IMR-90 (cell line): ENCODE measurements around the gene ZDHHC18. TPM values are rescaled to one million over a fixed set of nuclear protein-coding genes. Genes with fewer than 3 reads are reported as not detected.
A peak's percentile ranks its signal among the peaks of the same experiment; 100 is the strongest.

ENCODE experiments used
- ATAC-seq: fragments of 200-7000 bp; cut with Tn5 transposase; 2 replicates; pipeline ENCODE4 v1.9.1; 2020; ENCODE audit warnings: low read depth, mild to moderate bottlenecking, moderate library complexity
- BruUV-seq: library from RNA; stranded (reverse); fragments of 400-500 nt; replicated peaks from 2 replicates; lab custom pipeline; 2021; lab: Mats Ljungman, UMichigan
- CTCF ChIA-PET: fragments of 300-600 bp; formaldehyde crosslinking; extraction: SDS; loops from one replicate; lab custom pipeline; 2021; ENCODE audit warnings: antibody characterized with exemption; lab: Yijun Ruan, JAX
- POLR2A ChIA-PET: fragments of 300-600 bp; sonication (Branson Sonifier 250); formaldehyde crosslinking; loops from one replicate; lab custom pipeline; 2022; ENCODE audit warnings: antibody characterized with exemption; ENCODE audit not compliant: unreplicated experiment; lab: Charles Lee
- DNase-seq: peaks from one replicate; pipeline ENCODE4 v3.0.0; 2013
- H2AFZ ChIP-seq: replicated peaks from 2 replicates; pipeline ENCODE3; 2013; ENCODE audit warnings: low read length, mild to moderate bottlenecking; ENCODE audit not compliant: poor library complexity
- H2AK5ac ChIP-seq: 2 replicates; pipeline ENCODE4 v1.6.1; 2013; ENCODE audit warnings: low read depth, low read length, inconsistent platforms
- H2AK9ac ChIP-seq: replicated peaks from 2 replicates; pipeline ENCODE3; 2013; ENCODE audit warnings: mild to moderate bottlenecking, low read depth, low read length, moderate library complexity; ENCODE audit not compliant: poor library complexity
- H2BK120ac ChIP-seq: 2 replicates; pipeline ENCODE4 v1.6.1; 2013; ENCODE audit warnings: low read depth, low read length, inconsistent platforms
- H2BK15ac ChIP-seq: 3 replicates; pipeline ENCODE4 v1.6.1; 2013; ENCODE audit warnings: low read depth, low read length, inconsistent platforms
- H2BK20ac ChIP-seq: 2 replicates; pipeline ENCODE4 v1.6.1; 2013; ENCODE audit warnings: low read depth, mild to moderate bottlenecking, inconsistent platforms, low read length, moderate library complexity
- H2BK5ac ChIP-seq: 2 replicates; pipeline ENCODE4 v1.6.1; 2013; ENCODE audit warnings: mild to moderate bottlenecking, low read depth, low read length, inconsistent platforms; ENCODE audit not compliant: poor library complexity, severe bottlenecking
- H3K14ac ChIP-seq: replicated peaks from 2 replicates; pipeline ENCODE4 v1.6.1; 2013; ENCODE audit warnings: low read depth, low read length, inconsistent platforms
- H3K18ac ChIP-seq: 2 replicates; pipeline ENCODE4 v1.6.1; 2013; ENCODE audit warnings: low read depth, low read length, control low read depth
- H3K23ac ChIP-seq: 2 replicates; pipeline ENCODE4 v1.6.1; 2013; ENCODE audit warnings: low read depth, low read length, inconsistent platforms
- H3K27ac ChIP-seq: 2 replicates; pipeline ENCODE4 v1.5.1; 2013; ENCODE audit warnings: mild to moderate bottlenecking, control low read depth, low read length; ENCODE audit not compliant: insufficient read depth
- H3K27me3 ChIP-seq: 2 replicates; pipeline ENCODE4 v1.6.1; 2013; ENCODE audit warnings: low read length; ENCODE audit not compliant: control insufficient read depth, insufficient read depth
- H3K36me3 ChIP-seq: 2 replicates; pipeline ENCODE4 v1.6.1; 2013; ENCODE audit warnings: low read length, mixed read lengths; ENCODE audit not compliant: control insufficient read depth, insufficient read depth
- H3K4ac ChIP-seq: 2 replicates; pipeline ENCODE4 v1.6.1; 2013; ENCODE audit warnings: low read depth, low read length, inconsistent platforms
- H3K4me1 ChIP-seq: 2 replicates; pipeline ENCODE4 v1.6.1; 2013; ENCODE audit warnings: low read length, mixed read lengths; ENCODE audit not compliant: control insufficient read depth, insufficient read depth
- H3K4me2 ChIP-seq: 2 replicates; pipeline ENCODE4 v1.6.1; 2013; ENCODE audit warnings: low read depth, mild to moderate bottlenecking, control low read depth, low read length, moderate library complexity
- H3K4me3 ChIP-seq: 2 replicates; pipeline ENCODE4 v1.5.1; 2013; ENCODE audit warnings: low read depth, mild to moderate bottlenecking, control low read depth, low read length, moderate library complexity; ENCODE audit not compliant: insufficient read depth
- H3K56ac ChIP-seq: 2 replicates; pipeline ENCODE4 v1.6.1; 2013; ENCODE audit warnings: low read length, inconsistent platforms; ENCODE audit not compliant: insufficient read depth; ENCODE audit errors: extremely low read depth
- H3K79me1 ChIP-seq, 2 experiments: 2 replicates each; pipeline ENCODE4 v1.6.1; 2013; ENCODE audit warnings: low read length in 2 of 2, inconsistent platforms in 1 of 2, low read depth in 1 of 2
- H3K9ac ChIP-seq: 2 replicates; pipeline ENCODE4 v1.6.1; 2013; ENCODE audit warnings: low read depth, low read length, control low read depth
- H3K9me1 ChIP-seq: 2 replicates; pipeline ENCODE4 v1.6.1; 2013; ENCODE audit warnings: low read length, inconsistent platforms; ENCODE audit not compliant: insufficient read depth
- H3K9me3 ChIP-seq: 2 replicates; pipeline ENCODE4 v1.6.1; 2013; ENCODE audit warnings: low read length; ENCODE audit not compliant: control insufficient read depth, insufficient read depth
- H4K20me1 ChIP-seq: 2 replicates; pipeline ENCODE4 v1.6.1; 2013; ENCODE audit warnings: low read length, inconsistent platforms; ENCODE audit not compliant: insufficient read depth
- H4K5ac ChIP-seq: 2 replicates; pipeline ENCODE4 v1.6.1; 2013; ENCODE audit warnings: mild to moderate bottlenecking, low read depth, low read length, control low read depth
- H4K8ac ChIP-seq, 2 experiments: 2 replicates each; pipeline ENCODE4 v1.6.1; 2013; ENCODE audit warnings: low read depth in 2 of 2, low read length in 2 of 2, control low read depth in 1 of 2, inconsistent platforms in 1 of 2
- H4K91ac ChIP-seq: 2 replicates; pipeline ENCODE4 v1.6.1; 2013; ENCODE audit warnings: low read depth, low read length, inconsistent platforms; ENCODE audit not compliant: insufficient read depth
- BHLHE40 ChIP-seq: fragments of 150-350 bp; IDR thresholded peaks from 2 replicates; pipeline ENCODE4 v1.6.1; 2016; ENCODE audit warnings: mild to moderate bottlenecking, low read depth, low read length
- CHD1 ChIP-seq: IDR thresholded peaks from 2 replicates; pipeline ENCODE4 v1.6.1; 2012; ENCODE audit warnings: low read depth, low read length, improper control_type of control experiment
- FOS ChIP-seq: fragments of 150-350 bp; IDR thresholded peaks from 2 replicates; pipeline ENCODE4 v1.6.1; 2016; ENCODE audit warnings: low read depth, low read length
- MAFK ChIP-seq: IDR thresholded peaks from 2 replicates; pipeline ENCODE4 v1.6.1; 2012; ENCODE audit warnings: low read depth, low read length, improper control_type of control experiment
- MXI1 ChIP-seq: IDR thresholded peaks from 2 replicates; pipeline ENCODE4 v1.6.1; 2012; ENCODE audit warnings: low read depth, mild to moderate bottlenecking, low read length, moderate library complexity, borderline replicate concordance
- NFE2L2 ChIP-seq: fragments of 150-350 bp; IDR thresholded peaks from 2 replicates; pipeline ENCODE4 v1.6.1; 2016; ENCODE audit warnings: low read depth, mild to moderate bottlenecking, low read length
- RAD21 ChIP-seq: IDR thresholded peaks from 2 replicates; pipeline ENCODE4 v1.6.1; 2012; ENCODE audit warnings: low read length, improper control_type of control experiment
- RCOR1 ChIP-seq: IDR thresholded peaks from 2 replicates; pipeline ENCODE4 v1.6.1; 2012; ENCODE audit warnings: mild to moderate bottlenecking, low read length, improper control_type of control experiment; ENCODE audit not compliant: insufficient replicate concordance
- RFX5 ChIP-seq: IDR thresholded peaks from 2 replicates; pipeline ENCODE4 v1.8.0; 2012; ENCODE audit warnings: low read depth, mild to moderate bottlenecking, low read length, moderate library complexity
- WGBS, 2 experiments: methylation state at CpG; one replicate each; pipeline versions ENCODE4 v1.1.5 to v1.1.7; 2013; ENCODE audit warnings: missing lambda C conversion rate in 2 of 2; ENCODE audit not compliant: insufficient read length in 1 of 2; ENCODE audit errors: extremely low coverage in 2 of 2; 5-methylcytosine and 5-hydroxymethylcytosine counted together
- dilution Hi-C: fragments of 300-500 bp; cut with HindIII; formaldehyde crosslinking; loops from one replicate; pipeline ENCODE4 v1.14.3; 2018; ENCODE audit warnings: low sequenced_read_pairs; ENCODE audit not compliant: unreplicated experiment
- in situ Hi-C: fragments of 300-500 bp; cut with MboI; formaldehyde crosslinking; loops from 3 replicates; pipeline ENCODE4 v1.14.3; 2019; ENCODE audit warnings: low sequenced_read_pairs, inconsistent platforms, mixed read lengths
- intact Hi-C: fragments of 100-400 bp; cut with micrococcal nuclease; formaldehyde crosslinking; loops from 2 replicates; pipeline ENCODE4 v1.10.0; 2022
- polyA plus RNA-seq, 3 experiments: library from polyadenylated mRNA; depleted of rRNA; stranded (reverse); fragments of >200 nt; gene quantifications; 2 replicates each; pipeline ENCODE4 v1.2.3, GENCODE V29; 2012; ENCODE audit warnings: low replicate concordance in 1 of 3
- total RNA-seq: library from RNA; depleted of rRNA; stranded (reverse); fragments of >200 nt; gene quantifications from 2 replicates; pipeline ENCODE4 v1.2.3, GENCODE V29; 2012
- TF ChIP-seq, protein P1 (sequence below): fragments of 150-350 bp; IDR thresholded peaks from 2 replicates; pipeline ENCODE4 v1.6.1; 2017; ENCODE audit warnings: mild to moderate bottlenecking, antibody characterized with exemption, low read length, low read depth
- TF ChIP-seq, protein P2 (sequence below): conservative IDR thresholded peaks from 2 replicates; pipeline ENCODE4 v1.5.1; 2012; ENCODE audit warnings: mild to moderate bottlenecking, low read depth, low read length, improper control_type of control experiment
- TF ChIP-seq, protein P3 (sequence below): fragments of 150-350 bp; IDR thresholded peaks from 2 replicates; pipeline ENCODE4 v1.6.1; 2016; ENCODE audit warnings: low read depth, mild to moderate bottlenecking, low read length, moderate library complexity, borderline replicate concordance

The ZDHHC18 gene
- total and polyA plus RNA-seq, 2 of the 4 experiments (the other 2 are of a cell fraction): 12.5 to 37.0 TPM

DNA sequence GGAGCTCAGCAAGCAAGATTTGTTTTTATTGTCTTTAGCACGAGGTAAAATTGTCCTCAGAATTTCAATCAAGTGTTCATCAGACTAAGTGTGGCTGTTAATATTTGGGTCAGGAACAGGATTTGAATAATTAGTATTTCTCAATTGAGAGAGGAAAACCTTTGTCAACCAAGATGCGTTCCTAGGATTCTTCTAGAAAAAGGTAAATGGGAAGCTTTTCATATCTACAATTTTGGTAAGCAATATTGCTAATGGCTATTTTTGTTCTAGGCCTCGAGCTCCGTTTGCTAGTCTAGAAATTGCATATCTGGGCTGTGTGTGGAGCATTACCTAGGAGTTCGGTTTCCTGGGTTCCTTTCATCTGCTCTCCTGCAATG lies 42.9 kb upstream of the ZDHHC18 start:
- dilution Hi-C loops (loop anchor here (25.0 kb wide), 1 partner anchor 196 kb away; no protein-coding TSS in a partner anchor), in situ Hi-C loops (no loop called here), intact Hi-C loops (no loop called here)
- H2AK9ac ChIP-seq: no peak overlapping the region
- 83% methylated on average over 1 of the region's 5 CpGs; no CpG with 5 or more reads in 1 of the 2 experiments for WGBS, 2 experiments
- H3K9ac ChIP-seq: no peak overlapping the region
- H2BK15ac ChIP-seq: no peak overlapping the region
- H4K8ac ChIP-seq: no peak overlapping the region
- no peak overlapping the region for H2BK20ac ChIP-seq
- H4K91ac ChIP-seq: no peak overlapping the region
- H4K20me1 ChIP-seq: peaks cover 18% of the 10 kb centered on the region
- H2AK5ac ChIP-seq: no peak overlapping the region
- ATAC-seq (no peak), DNase-seq (no peak)
- H3K18ac ChIP-seq: no peak overlapping the region
- H2BK120ac ChIP-seq: no peak overlapping the region
- H3K27ac ChIP-seq: 0 out of 2 replicates have a peak overlapping the region, but pooled peaks have one; percentile 2
- no peak overlapping the region for H3K14ac ChIP-seq
- no peaks in the 10 kb centered on the region for H3K9me3 ChIP-seq
- no peak overlapping the region for H2AFZ ChIP-seq
- peaks cover 26% of the 10 kb centered on the region for H3K36me3 ChIP-seq
- POLR2A ChIA-PET: interaction anchor here (0.9 kb wide), 1 partner anchor 81 kb away, joined by 3 read pairs; no protein-coding TSS in a partner anchor
- H3K4me2 ChIP-seq: no peak overlapping the region
- no peak overlapping the region for H4K5ac ChIP-seq
- no TSS peak for BruUV-seq
- peak overlapping the region; percentile 60 for H3K23ac ChIP-seq
- CTCF ChIA-PET: interaction anchor here (0.9 kb wide), 1 partner anchor 189 kb away, joined by 3 read pairs; no protein-coding TSS in a partner anchor
- H3K27me3 ChIP-seq: no peaks in the 10 kb centered on the region
- peaks cover 32% of the 10 kb centered on the region for H3K9me1 ChIP-seq
- H3K4me1 ChIP-seq: peaks cover 34% of the 10 kb centered on the region
- H2BK5ac ChIP-seq: peak overlapping the region; percentile 23
- H3K4me3 ChIP-seq: no peak overlapping the region
- peaks cover 54 to 76% of the 10 kb centered on the region in 2 experiments for H3K79me1 ChIP-seq
- TF ChIP-seq NFE2L2 (no peak), RCOR1 (no peak), BHLHE40 (no peak), MXI1 (no peak), MAFK (no peak), RAD21 (no peak), FOS (no peak), RFX5 (no peak), CHD1 (no peak)
- TF ChIP-seq, protein P1, sequence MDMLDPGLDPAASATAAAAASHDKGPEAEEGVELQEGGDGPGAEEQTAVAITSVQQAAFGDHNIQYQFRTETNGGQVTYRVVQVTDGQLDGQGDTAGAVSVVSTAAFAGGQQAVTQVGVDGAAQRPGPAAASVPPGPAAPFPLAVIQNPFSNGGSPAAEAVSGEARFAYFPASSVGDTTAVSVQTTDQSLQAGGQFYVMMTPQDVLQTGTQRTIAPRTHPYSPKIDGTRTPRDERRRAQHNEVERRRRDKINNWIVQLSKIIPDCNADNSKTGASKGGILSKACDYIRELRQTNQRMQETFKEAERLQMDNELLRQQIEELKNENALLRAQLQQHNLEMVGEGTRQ: no peak
- TF ChIP-seq, protein P2, sequence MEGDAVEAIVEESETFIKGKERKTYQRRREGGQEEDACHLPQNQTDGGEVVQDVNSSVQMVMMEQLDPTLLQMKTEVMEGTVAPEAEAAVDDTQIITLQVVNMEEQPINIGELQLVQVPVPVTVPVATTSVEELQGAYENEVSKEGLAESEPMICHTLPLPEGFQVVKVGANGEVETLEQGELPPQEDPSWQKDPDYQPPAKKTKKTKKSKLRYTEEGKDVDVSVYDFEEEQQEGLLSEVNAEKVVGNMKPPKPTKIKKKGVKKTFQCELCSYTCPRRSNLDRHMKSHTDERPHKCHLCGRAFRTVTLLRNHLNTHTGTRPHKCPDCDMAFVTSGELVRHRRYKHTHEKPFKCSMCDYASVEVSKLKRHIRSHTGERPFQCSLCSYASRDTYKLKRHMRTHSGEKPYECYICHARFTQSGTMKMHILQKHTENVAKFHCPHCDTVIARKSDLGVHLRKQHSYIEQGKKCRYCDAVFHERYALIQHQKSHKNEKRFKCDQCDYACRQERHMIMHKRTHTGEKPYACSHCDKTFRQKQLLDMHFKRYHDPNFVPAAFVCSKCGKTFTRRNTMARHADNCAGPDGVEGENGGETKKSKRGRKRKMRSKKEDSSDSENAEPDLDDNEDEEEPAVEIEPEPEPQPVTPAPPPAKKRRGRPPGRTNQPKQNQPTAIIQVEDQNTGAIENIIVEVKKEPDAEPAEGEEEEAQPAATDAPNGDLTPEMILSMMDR: no peak
- TF ChIP-seq, protein P3, sequence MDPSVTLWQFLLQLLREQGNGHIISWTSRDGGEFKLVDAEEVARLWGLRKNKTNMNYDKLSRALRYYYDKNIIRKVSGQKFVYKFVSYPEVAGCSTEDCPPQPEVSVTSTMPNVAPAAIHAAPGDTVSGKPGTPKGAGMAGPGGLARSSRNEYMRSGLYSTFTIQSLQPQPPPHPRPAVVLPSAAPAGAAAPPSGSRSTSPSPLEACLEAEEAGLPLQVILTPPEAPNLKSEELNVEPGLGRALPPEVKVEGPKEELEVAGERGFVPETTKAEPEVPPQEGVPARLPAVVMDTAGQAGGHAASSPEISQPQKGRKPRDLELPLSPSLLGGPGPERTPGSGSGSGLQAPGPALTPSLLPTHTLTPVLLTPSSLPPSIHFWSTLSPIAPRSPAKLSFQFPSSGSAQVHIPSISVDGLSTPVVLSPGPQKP: no peak
- no peak overlapping the region; the same call in 1 of the 2 replicates for H3K56ac ChIP-seq
- 0 out of 2 replicates have a peak overlapping the region, but pooled peaks have one; percentile 12 for H3K4ac ChIP-seq
